GM18873 (cell line): Measurements from ENCODE around the gene FBLN2.

ENCODE experiments used
- ATAC-seq: cut with Tn5 transposase; IDR thresholded peaks from one replicate; pipeline ENCODE4 v1.9.1; 2021; ENCODE audit warnings: mild to moderate bottlenecking, moderate library complexity, moderate number of reproducible peaks; ENCODE audit not compliant: unreplicated experiment, low FRiP score

The FBLN2 gene

DNA sequence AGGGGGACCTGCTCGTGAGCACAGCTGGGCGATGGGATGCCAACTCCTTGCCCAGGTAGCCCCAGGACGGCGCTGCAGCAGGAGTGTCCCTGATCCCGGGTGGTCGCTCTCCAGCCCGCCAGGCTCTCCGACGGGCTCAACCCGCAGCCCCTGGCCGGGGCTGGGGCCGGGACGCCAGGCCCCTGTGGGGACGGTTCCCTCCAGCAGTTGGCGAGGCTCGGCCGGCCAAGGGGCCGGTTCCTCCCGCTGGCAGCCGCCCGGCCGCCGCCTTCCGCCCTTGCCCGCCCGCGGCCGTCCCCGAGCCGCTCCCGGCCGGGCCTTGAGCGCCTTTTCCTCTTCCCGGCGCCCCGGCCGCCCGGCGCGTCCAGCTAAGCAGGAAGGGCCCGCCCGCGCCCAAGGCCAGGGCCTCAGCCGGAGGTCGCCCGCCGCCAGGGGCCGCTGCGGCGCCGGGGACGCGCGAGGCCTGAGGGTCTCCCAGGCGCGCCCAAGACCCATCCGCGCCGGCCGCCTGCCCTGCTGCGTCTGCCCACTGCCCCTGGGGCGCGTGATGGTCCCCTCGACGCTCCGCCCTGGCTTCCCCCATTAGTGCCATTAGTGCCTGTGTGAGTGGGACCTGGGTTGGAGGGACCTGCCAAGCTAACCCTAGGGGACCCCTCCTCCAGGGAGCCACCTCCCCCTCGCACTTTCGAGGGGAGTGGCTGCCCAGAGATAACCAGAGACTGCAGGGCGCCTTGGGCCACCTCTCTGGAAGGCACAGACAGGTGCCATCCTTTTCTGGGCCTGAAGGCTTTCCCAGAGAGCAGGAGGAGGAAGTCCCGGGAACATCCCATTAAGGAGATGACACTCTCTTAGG is 106.4 kb downstream of the FBLN2 start:
- no peak for ATAC-seq

DNA sequence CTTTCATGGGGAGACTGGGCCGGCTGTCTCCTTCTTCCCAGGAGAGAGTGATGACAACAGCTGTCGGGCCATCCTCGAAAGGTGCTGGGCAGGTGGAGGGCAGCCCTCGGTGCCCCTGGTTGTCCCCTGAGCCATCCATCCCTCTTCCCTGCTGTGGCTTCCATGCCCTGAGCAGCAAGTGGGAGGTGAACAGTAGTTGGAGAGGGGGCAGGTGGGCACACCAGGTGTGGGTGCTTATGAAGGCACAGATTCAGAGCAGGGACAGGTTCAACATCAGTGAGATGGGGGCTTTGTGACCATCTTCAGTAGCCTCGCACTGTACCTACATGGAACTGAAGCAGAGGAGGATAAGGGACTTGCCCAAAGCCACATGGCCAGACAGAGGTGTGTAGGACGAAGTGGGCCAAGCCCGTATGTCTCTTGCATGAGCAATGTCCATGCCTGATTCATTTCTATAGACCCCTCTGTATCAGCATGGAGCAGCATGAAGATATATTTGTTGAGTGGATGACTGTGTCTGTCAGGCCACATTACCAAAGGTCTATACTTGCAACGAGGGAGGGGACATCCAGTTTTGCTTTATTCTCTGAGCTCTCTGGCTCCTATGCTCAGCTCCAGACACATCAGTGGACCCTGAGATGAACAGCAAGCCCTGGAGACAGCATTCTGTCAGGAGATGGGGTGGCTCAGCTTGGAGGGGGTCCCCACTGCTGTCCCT is 107.8 kb downstream of the FBLN2 start:
- ATAC-seq = no peak

GRCh38 chr3:13657660-13658435 is 108.9 kb downstream of the FBLN2 start:
- ATAC-seq = no peak

- ATAC-seq = no peak
Measured at GRCh38 chr3:13658681-13659080, 109.8 kb downstream of the FBLN2 start.

- no peak for ATAC-seq
Measured at GRCh38 chr3:13659221-13659969, 110.5 kb downstream of the FBLN2 start.

- ATAC-seq = no peak
Measured at GRCh38 chr3:13660042-13660874, 111.3 kb downstream of the FBLN2 start.

DNA sequence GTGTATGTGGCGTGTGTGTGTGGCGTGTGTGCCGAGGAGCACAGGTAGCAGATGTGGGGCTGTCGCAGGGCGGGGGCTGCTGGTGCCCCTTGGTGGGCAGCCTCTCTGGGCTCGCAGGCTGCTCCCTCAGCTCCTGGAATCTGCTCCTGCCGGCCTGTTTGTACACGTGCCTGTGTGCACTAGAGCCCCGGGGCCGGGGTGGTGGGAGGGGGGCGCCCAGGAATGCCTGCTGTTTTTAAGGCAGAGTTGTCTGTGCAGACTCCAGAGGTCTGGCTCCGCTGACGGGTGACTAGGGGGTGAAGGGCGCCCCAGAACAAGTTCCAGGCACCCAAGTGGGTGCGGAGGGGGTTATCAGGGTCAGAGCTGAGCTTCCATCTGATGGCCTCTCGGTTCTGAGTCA is 112.2 kb downstream of the FBLN2 start:
- ATAC-seq = no peak

GRCh38 chr3:13662238-13662847 is 113.4 kb downstream of the FBLN2 start:
- no peak for ATAC-seq

- ATAC-seq = no peak
Measured at GRCh38 chr3:13663781-13664535, 115.0 kb downstream of the FBLN2 start.

GRCh38 chr3:13665582-13666226 is 116.8 kb downstream of the FBLN2 start:
- ATAC-seq = no peak

GRCh38 chr3:13666227-13666619 is 117.3 kb downstream of the FBLN2 start:
- ATAC-seq = no peak

GRCh38 chr3:13666781-13667709 is 118.1 kb downstream of the FBLN2 start:
- ATAC-seq = no peak

DNA sequence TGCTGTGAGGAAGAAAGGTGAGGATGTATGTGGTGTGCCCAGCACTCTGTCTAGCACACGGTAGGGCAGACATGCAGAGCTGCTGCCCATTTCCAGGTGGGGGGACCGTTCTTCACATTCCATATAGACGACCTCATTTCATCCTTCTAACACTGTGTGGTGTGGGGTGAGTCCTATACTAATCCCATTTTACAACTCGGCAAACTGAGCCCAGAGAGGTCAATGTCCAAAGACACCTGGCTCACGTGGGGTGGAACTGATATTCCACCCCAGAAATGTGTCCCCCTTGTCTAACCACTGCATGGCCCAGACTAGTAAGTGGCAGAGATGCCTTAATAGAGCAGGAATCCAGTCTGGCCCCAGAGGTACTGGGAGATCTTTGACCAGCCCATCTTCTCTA is 119.2 kb downstream of the FBLN2 start:
- no peak for ATAC-seq

DNA sequence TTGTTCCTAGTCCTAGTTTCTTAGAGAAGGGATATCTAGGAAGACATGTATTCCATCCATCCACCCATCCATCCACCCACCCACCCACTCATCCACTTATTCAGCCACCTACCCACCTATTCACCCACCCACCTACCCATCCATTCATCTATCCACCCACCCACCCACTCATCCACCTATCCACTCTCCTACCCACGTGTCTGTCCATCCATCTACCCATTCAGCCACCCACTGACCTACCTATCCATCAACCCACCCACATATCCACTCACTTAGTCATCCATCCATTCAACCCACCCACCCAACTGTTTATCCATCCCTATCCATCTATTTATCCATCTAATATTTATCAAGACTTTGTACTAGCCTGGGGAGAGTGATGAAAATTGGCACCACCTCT is 120.5 kb downstream of the FBLN2 start:
- ATAC-seq = no peak

GRCh38 chr3:13670292-13670691 is 121.4 kb downstream of the FBLN2 start:
- no peak for ATAC-seq

DNA sequence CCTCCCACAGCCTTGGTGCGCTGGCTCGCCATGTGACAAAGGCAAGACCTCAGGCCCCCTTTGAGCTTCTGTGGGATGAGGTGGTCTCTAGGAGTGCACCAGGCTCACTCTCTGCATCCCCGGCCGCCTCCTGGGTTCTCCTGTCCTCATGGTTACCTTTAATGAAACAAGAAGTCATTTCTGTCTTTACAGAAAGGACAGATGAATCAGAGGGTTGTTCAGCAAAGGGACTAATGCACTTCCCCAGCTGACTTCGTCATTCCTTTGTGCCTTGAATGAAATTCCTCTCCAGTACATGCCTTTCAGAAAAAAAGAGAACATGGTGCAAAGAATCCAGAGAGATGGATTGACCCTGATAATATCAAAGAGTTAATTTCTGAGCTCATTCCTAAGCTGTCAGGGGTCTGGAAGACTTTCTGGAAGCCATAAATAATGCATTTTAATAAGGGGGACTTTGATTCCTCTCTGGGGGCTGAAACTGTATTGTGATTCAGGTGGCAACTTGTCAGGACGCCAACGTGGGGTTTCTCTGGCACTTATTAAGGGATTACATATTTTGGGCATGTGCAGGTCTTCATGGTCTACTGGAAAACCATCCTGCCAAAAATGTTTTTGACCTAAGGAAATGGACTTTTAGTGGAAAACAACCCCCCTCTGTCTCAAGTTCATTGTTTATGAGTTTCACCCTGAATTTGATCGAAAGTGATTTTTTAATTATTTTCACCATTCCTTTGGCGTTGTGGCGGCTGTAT is 122.7 kb downstream of the FBLN2 start:
- no peak for ATAC-seq
